Right ventricle myocardium superior (tissue), 1 donor: ENCODE results near the gene SMS. TPM values are rescaled to one million over a fixed set of nuclear protein-coding genes. Genes with fewer than 3 reads are reported as not detected.
"Not testable (repeated sequence)": the region's sequence is repeated elsewhere in the genome, so short reads cannot be mapped to it uniquely, and the experiment has no call there.

Experiments
- ATAC-seq: fragments of 200-7000 bp; cut with Tn5 transposase; one replicate; pipeline ENCODE4 v1.9.1; 2020; ENCODE audit warnings: mild to moderate bottlenecking; ENCODE audit not compliant: poor library complexity
- DNase-seq: peaks from one replicate; pipeline ENCODE4 v3.0.0-alpha.2; 2020
- intact Hi-C: fragments of 100-400 bp; cut with DNase I; formaldehyde crosslinking; loops from one replicate; pipeline ENCODE4 v1.11.2; 2022
- total RNA-seq: library from RNA; stranded (reverse); fragmentation: NEBNext Ultra II Directional; extraction: Animal tissue kit (Norgen Biotek cat#: 25700); gene quantifications from one replicate; pipeline ENCODE4 v1.2.1, GENCODE V29; 2021
- donor health status: DM: no; HTN: yes; CAD: no; lungs with severe emphysema.

Gene SMS
- total RNA-seq, 1 donor from 2014 or later = 53.3 TPM

DNA sequence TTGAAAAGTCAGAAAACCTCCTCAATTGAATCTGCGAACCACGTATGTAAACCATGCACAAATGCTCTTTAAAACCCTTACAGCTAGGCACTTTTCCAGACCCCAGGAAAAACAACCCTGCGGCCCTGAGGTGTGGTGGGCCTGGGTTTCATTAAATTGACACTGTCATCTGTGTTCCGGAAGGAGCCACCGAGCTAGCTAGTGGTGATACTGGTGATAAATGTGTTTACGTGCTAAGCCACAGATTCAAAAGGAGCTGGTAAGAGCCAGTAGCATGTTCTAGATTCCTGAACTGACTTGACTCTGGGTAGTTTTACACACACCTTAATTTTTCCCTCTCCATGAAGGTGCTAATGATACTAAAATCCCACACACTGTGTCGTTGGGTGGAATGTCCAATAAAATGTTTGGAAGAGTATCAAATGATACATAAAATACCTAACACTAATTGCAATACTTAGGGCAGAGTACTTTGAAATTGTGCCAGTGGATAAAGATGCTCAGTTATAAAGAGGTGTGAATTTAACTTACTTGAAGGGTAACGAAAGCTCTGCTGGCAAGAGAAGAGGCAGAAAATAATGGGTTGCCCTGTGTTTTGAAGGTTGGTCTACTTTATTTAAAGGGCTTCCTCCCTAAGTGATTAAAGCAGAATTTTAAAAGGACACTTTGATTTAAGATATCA, 8.5 kb downstream of the SMS start:
- ATAC-seq (peak; percentile 68), DNase-seq (no peak)
- intact Hi-C loops = no loop called here

DNA sequence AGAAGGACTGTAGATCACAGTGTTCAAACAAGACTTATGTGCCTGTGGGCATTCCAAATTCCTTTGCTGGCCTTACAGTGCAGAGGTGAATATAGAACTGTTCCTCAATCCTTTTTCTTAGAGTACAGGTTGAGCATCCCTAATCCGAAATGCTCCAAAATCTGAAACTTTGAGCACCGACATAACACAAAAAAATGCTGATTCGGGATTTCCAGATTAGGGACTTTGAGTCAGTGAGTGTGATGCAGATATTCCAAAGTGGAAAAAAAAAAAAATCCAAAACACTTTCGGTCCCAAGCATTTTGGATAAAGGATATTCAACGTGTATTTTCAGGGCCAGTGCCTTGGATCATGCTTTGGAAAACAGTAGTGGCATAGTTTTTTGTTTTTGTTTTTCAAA, 9.2 kb downstream of the SMS start:
- intact Hi-C loops = no loop called here
- DNase-seq = no peak

DNA sequence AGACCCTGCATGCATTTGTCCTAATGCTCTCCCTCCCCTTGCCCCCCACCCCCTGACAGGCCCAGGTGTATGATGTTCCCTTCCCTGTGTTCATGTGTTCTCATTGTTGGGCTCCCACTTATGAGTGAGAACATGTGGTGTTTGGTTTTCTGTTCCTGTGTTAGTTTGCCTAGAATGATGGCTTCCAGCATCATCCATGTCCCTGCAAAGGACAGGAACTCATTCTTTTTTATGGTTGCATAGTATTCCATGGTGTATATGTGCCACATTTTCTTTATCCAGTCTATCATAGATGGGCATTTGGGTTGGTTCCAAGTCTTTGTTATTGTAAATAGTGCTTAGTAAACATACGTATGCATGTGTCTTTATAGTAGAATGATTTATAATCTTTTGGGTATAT, 10.0 kb downstream of the SMS start:
- intact Hi-C loops, ATAC-seq, DNase-seq: not testable (repeated sequence)

More for the DNA sequence above, 9.2 kb downstream of the SMS start:
- ATAC-seq = no peak

DNA sequence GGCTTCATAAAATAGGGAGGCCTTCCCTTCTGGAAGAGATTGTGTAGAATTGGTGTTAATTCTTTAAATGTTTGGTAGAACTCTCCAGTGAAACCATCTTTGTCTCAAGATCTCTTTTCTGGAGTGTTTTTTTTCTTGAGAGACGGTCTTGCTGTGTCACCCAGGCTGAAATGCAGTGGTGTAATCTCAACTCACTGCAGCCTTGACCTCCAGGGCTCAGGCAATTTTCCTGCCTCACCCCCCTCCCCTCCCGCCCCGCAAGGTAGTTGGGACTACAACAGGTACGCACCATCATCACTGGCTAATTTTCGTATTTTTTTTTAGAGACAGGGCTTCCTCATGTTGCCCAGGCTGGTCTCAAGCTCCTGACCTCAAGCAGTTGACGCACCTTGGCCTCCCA, 12.1 kb downstream of the SMS start:
- ATAC-seq = no peak
- intact Hi-C loops = no loop called here
- DNase-seq = no peak

DNA sequence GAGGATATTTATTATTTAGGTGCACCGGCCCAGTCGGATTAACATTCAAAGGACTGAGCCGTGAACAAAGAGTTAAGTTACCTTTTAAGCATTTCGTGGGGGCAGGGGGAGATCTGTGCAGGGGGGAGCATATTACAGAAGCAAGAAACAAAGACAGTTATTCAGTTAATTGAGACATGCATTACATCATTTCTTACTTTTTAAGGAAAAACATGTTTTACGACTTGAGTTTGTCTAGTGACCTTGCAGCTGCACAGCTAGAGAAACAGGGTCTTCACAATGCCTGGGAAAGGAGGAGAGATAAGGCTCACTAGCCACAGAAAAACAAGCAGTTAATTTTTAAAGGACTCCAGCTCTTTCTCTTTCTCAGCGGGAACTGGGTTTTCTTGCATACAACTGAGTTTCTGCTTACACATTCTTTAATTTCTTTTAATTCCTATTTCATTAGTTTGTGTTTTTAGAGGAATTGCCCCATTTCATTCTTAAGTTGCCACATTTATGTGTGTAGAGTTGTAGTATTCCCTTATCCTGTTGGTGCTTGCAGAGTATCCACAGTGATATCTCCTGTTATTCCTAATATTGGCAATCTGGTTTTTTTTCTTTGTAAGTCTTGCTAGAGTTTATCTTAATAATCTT, 12.8 kb downstream of the SMS start:
- ATAC-seq, DNase-seq, intact Hi-C loops: not testable (repeated sequence)

DNA sequence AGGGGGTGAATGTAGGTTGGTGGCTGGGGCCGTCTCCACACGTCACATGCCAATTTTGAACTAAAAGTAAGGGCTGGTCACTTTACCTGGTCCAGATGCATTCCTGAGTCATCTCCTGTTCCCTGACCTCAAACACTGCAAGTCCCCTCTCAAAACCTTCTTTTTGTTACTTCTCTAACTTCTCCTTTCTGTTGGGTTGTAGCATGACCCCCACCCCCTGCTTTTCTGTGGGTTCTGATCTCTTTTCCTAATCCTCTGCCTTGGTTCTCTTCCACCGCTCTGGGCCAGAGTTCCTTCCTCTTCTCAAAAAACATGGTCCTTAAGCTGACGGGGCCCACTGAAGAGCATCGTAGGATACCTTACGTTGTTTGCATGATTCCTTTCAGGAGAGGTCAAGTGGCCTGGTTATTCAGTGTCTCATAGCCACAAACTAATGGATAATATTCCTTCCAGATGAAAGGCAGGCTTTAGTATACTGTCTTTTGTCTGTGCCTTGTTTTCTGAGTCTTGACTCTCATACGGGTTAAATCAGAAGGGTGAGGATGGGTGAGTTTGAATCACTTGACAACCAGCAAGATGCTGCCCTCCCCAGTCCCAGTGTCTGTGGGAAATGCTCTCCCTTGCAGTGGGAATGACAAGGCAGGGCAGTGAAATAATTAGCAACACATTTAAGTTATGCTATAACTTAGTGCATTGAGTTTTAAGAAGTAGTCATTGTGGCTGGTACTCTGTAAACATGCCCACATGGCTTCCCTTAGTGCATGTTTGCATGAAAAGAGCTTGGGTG, 15.1 kb downstream of the SMS start:
- ATAC-seq (no peak), DNase-seq (no peak)
- intact Hi-C loops = no loop called here

DNA sequence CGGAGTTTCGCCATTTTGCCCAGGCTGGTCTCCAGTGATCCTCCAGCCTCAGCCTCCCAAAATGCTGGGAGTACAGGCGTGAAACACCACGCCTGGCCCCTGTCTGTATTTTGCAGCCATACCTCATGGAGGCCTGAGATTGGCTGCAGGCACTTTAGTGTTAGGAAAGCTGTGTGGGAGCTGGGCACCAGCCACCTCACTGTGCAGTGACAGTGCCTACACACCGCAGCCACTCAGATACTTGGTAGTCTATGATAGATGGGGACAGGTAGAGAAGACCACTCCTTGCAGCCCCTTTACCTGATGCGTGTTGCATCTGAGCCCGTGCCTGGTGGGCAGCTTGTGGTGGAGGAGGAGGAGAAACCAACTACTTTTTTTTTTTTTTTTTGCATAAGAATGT, 16.3 kb downstream of the SMS start:
- no peak for ATAC-seq
- intact Hi-C loops = no loop called here
- no peak for DNase-seq

DNA sequence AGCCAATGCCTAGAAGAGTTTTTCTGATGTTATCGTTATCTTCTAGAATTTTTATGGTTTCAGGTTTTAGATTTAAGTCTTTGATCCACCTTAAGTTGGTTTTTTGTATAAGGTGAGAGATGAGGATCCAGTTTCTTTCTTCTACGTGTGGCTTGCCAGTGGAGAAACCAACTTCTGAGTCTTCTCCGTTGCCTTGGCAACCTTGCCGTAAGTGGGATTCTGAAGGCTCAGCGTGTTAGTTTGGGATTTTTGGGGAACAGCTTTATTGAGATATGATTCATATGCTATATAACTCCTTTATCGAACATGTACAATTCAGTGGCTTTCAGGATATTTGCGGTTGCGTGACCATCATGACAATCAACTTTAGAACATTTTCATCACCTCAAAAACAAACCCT, 17.7 kb downstream of the SMS start:
- no peak for ATAC-seq
- intact Hi-C loops = no loop called here
- no peak for DNase-seq

DNA sequence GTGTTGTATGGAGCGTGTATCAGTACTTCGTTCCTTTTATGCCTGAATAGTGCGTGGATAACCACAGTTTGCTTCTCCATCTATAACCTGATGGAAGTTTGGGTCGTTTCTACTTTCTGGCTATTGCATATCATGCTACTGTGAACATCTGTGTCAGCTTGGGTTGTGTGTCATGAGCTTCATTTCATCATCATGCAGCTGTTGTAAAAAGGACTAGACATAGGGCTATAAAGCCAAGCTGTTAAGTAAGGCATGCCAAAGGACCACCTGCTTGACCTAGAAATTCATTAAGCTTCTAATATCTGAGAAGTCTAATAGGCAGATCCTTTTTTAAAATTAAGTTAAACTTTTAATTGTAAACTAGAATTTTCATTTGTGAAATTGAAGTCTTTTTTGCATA, 18.4 kb downstream of the SMS start:
- no peak for DNase-seq
- intact Hi-C loops = no loop called here
- no peak for ATAC-seq

DNA sequence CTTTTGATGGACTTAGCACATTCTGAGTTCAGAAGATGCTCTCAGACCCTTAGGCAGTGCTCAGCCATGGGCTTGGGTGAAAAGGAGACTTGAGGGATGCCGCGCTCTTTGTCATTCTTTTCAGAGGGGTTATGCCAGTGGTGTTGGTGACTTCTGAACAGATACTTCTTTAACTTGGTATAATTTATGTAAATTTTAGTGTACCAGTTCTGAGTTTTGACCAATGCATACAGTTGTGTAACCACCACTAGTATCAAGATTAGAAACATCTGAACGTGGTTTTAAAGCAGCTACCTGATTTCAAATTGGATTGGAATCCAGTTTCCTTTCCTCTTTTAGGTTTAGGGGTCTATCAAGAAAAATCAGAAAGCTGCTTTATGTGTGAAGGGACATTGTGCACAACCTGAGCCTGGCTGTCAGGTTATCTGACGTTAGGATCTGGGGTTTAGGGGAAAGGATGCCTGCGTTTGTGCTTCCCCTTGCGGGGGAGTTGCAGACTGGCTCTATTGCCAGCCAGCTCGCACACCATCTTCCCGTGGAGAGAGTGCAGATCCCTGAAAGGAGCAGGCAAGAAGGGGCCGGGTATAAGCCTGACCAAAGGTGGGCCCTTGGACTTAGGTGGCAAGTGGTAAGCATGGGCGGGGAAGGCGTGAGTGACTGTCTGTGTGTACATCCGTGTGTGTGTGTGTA, 19.0 kb downstream of the SMS start:
- no peak for DNase-seq
- intact Hi-C loops = no loop called here
- no peak for ATAC-seq

DNA sequence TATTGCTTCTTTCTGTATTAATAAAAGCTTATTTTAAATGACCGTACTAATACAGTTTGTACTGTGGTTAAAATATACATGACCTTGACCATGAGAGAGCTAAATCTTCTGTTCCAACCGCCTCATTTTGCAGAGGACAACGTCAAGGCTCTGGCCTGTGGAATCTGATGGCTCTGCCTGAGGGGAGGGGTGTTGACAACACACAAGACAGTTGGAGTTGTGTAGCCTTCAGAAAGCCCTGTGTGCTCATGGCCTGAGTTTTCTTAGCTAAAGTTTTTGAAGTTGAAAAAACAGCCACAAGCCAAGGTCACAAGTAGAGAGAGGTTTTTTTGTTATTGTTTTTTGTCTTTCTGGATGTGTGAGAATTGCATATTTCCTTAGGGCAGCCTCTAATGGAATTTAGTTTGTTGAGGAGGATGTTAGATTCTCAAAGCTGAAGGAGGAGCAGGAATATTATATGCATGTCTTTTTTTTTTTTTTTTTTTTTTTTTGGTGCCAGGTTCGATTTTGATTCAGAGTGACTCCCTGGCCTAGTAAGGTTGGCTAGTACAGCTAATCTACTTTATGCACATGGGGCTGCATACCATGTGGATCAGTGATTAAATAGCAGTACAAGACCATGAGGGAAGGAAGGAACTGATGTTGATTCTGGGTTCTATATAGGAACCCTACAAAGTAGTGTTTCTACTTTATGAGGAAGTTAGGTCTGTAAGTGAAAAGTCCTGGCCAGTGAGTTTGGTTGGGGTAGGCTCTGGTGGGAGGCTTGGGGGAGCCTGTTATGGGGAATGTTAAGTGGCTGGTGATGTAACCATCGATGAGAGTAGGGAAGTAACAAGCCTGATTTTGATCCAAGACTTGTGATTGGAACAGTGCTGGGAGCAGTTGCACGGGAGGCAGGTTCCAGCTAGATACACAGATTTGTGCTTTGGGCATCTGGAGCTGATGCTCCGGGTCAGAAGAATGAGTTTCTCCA, 20.3 kb downstream of the SMS start:
- ATAC-seq (no peak), DNase-seq (no peak)
- intact Hi-C loops = no loop called here

DNA sequence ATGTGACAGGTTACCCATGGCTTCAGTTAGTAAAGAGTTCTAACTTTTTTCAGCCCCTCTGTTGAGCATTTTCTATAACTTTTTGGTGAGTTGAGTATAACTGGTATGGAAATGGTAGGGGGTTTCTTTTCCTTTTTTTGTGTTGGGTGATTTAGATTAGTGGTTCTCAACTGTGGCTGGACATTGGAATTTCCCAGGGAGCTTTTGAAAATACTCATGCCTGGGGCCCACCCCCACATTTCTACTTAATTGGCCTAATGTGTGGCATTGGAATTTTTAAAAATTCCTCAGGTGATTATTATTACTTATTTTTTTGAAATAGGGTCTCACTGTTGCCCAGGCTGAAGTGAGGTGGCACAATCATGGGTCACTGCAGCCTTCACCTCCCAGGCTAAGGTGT, 21.9 kb downstream of the SMS start:
- intact Hi-C loops = no loop called here
- ATAC-seq = no peak
- no peak for DNase-seq

DNA sequence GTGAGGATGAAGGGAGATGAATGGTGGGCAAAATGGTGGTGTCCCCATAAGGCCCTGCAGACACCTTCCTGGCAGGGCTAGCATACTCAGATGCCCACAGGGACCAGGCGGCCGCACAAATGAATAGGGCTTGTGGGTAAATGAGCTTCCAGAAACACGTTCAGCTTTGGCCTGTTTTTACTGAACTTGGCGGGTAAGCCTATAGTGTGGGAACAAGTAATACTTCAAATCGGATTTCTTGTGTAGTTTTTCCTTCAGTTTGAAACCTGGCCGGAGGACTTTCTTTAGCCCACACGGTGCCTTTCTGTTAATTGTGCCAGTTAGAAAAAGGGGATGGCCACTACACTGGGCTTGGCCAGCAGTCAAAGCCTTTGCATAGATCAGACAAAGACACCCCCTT, 22.8 kb downstream of the SMS start:
- DNase-seq (no peak), ATAC-seq (peak; percentile 51)
- intact Hi-C loops = no loop called here

DNA sequence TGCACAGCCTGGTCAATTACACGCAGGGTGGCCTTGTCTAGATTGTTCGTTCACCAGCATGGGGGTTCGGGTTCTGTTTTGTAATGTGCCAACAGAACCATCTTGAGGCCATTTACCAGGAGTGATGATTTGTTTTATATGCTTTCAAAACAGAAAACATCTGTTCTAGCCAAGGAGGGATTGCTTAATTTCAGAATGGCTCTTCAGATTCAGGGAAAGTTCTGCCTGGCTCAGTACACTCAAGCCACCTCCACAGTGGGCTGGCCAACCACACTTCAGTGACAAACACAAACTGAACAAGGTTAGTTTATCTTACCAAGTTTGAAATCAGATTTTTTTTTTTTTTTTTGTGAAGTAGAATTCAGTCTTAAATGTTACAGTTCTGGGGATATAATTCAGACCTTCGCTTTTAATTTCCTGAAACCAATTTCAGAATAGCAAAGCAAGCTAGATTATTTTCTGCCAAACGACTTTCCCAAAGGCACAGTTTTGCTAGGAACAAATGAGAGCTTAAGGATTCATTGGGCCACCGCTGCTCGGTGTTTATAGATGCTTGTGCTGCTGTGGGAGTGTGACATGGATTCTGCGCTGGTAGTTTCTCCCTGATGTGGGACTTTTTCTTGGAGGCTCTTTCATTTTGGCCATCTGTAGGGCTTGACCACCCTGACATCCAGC, 23.4 kb downstream of the SMS start:
- DNase-seq (no peak), ATAC-seq (peak; percentile 76)
- intact Hi-C loops = no loop called here

DNA sequence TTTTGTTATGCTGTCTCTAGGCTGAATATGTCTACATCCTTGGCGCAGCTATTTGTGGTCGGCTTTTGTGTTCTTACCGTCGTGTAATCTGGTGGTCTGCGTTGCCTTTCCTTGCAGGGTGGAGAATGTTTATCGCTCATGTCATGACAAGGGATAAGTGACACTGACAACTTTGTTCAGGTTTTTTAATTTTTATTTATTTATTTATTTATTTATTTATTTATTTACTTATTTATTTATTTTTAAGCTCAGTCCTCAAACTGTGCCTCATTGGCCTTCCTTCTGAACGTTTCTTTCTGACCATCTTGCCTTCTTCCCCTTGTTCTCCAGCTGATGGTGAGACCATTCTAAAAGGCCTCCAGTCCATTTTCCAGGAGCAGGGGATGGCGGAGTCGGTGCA, 26.4 kb downstream of the SMS start:
- no peak for ATAC-seq
- intact Hi-C loops = no loop called here

DNA sequence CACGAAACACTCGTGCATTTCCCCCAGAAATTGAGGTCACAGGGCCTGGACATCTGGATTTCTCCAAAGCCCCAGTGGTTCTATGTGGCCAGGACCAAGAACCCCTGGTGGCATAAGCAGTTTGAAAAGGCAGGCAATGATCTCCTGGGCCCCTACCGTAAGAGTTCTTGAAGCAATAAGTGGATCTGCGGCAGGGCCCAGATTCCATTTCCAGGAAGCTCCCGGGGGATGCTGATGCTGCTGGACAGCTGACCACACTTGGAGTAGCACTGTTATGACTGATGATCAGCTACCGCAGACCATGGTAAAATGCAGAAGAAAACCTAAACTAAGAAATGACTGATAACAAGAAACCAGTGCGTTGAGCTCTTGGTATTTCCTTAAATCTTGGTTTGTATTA, 27.8 kb downstream of the SMS start:
- ATAC-seq = no peak
- intact Hi-C loops = no loop called here
- DNase-seq = peak; percentile 42

More for the DNA sequence above, 26.4 kb downstream of the SMS start:
- DNase-seq = no peak

DNA sequence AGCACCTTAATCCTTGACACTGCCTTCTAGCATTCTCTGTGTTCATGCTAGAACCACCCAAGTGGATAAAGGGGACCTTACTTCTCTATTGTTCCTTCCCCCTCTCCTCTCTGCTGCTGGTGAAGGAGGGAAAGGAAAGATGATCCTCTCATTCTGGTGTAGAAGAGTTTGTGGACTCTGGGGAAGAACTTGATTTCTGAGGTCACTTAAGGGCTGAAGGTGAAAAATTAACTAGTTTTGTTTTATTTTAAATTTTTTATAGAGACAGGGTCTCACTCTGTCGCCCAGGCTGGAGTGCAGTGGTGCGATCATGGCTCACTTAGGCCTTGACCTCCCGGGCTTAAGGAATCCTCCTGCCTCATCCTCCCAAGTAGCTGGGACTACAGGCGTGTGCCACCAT, 29.8 kb downstream of the SMS start:
- no peak for ATAC-seq
- no peak for DNase-seq
- intact Hi-C loops = loop anchor here (10.0 kb wide), 1 partner anchor 126 kb away; no protein-coding TSS in a partner anchor

DNA sequence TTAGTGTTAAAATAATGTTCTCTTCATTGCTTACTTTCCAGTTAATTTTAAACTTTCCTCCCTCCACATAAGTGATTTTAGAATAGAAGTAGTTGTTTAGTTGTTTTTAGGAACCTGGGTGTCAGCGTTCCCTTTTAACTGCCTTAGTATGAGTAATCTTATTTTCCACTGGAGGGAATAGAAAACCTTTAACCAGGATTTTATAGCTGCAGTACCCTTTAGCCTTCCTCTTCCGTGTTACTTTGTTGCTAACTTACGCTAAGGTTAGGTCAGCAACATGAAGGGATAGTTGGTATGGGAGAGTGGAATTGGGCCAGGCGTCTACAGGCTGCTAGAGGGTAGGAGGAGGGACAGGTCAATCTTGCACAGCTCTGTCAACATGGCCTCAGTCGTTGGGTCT, 31.5 kb downstream of the SMS start:
- DNase-seq (no peak), ATAC-seq (no peak)
- intact Hi-C loops = loop anchor here (10.0 kb wide), 1 partner anchor 127 kb away; no protein-coding TSS in a partner anchor
